Pulmonary artery endothelial cell (primary cell): ENCODE data around the gene HDGFL3. TPM values are rescaled to one million over a fixed set of nuclear protein-coding genes. Genes with fewer than 3 reads are reported as not detected.
"Not testable (repeated sequence)": the region's sequence is repeated elsewhere in the genome, so short reads cannot be mapped to it uniquely, and the experiment has no call there.

Source experiments
- DNase-seq: peaks from one replicate; pipeline ENCODE4 v3.0.0-alpha.2; 2011; ENCODE audit warnings: low read depth, low spot score
- total RNA-seq: library from RNA; depleted of rRNA; stranded (reverse); fragments of >200 nt; gene quantifications from 2 replicates; pipeline ENCODE4 v1.2.3, GENCODE V29; 2014

HDGFL3 gene
- 86.5 and 88.7 TPM in 2 replicates for total RNA-seq

- no peak for DNase-seq
These were observed at the start of gene HDGFL3 for GRCh38 chr15:83207660-83208366. TSS of gene HDGFL3 (minus strand) at chr15:83207823. CDS start at chr15:83207414, 409 bp downstream.

DNA sequence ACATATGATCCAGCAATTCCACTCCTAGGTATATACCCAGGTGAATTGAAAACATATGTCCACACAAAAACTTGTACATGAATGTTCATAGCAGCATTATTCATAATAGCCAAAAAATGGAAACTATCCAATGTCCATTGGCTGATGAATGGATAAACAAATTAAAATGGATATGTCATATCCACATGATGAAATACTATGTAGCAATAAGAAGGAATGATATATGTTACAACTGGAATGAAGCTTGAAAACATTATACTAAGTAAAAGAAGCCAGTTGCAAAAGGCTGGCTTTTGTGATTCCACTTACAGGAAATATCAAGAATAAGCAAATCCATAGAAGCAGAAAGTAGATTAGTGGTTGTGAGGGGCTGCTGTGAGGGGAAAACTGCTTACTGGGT, 43.2 kb upstream of the HDGFL3 start:
- DNase-seq, result no peak

- DNase-seq, result no peak
These were observed 41.4 kb upstream of the HDGFL3 start for GRCh38 chr15:83249030-83249343.

DNA sequence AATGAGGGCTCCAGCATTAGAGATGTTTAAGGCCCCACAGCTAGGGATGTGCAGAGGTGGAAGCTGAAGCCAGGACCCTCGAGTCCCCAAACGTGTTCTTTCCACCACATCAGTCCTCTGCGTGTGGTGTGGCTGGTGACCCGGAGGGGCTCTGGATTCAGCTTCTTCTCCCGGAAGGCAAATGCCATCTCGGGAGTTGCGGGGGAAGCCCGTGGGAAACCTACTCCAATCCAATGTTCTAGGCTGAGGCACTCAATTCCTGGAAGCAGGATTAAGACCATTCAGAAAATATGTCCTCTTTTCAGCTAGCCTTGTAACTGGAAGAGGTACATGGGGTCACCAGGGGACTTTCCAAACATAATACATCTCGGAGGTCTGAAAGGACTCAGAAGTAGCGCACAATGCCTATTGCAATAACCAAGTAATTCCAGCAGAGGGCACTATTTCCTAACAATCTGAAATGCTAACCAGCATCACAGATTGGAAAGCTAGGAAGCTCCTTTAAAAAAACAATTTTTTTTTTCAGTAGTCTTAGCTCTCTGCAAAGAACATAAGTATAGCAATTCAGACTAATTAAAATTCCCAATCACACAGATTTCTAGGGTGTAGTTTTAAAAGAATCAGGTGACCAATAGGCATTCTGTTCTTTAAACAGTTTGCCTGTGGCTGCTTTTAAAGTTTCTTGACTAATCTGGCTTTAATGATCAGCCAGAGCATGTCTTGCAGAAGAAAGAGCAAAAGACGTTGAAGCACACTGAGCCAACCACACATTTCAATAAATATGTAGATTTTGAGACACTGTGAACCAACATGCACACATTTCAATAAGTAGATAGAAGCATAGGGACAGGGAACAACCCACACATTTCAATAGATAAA, 40.8 kb upstream of the HDGFL3 start:
- peak; percentile 24 for DNase-seq

- no peak for DNase-seq
These were observed 36.0 kb upstream of the HDGFL3 start for GRCh38 chr15:83243634-83244033.

- DNase-seq, result no peak
These were observed 22.6 kb upstream of the HDGFL3 start for GRCh38 chr15:83230242-83230641.

- DNase-seq, result no peak
These were observed 17.8 kb upstream of the HDGFL3 start for GRCh38 chr15:83225449-83225848.

- DNase-seq, result not testable (repeated sequence)
These were observed 14.2 kb upstream of the HDGFL3 start for GRCh38 chr15:83221781-83222180.

- DNase-seq, result no peak
These were observed 11.4 kb upstream of the HDGFL3 start for GRCh38 chr15:83219026-83219425.

GRCh38 chr15:83215306-83215705, 7.7 kb upstream of the HDGFL3 start:
- no peak for DNase-seq

GRCh38 chr15:83210619-83211018, 3.0 kb upstream of the HDGFL3 start:
- no peak for DNase-seq

DNA sequence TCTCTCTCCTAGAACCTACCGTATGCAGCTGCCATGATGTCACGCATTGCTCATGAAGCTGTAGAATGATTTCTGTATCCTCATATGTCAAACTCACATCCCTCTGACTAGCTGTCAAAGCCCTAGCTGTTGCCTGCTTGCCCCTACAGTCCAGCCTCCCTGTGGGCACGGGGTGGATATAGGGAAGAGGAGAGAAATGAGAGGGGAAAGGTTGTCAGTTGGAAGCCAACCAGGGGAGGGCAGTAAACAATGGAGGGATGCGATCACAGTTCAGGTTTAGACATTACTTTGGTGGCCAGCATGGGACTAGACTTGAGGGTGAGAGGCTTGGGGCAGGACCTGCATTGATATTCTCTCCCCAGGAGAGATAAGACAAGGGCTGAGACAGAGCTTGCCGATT, 1.7 kb upstream of the HDGFL3 start:
- DNase-seq, result no peak

DNA sequence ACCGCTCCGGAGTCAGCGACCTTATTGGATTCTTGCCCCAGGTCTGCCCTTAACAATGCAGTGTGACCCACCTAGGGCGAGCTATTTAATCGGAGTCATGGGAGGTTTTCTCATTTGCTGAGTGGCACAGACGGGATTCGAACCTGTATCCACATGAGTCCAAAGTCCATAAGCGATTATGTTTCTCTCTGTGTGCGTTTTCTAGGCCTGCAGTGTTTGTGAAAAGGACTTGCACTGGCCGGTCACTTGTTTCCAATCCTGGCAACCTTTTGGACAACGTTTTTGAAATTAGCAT, 691 bp upstream of the HDGFL3 start:
- no peak for DNase-seq

- DNase-seq, result no peak
These were observed 489 bp downstream of the HDGFL3 start for GRCh38 chr15:83207009-83207659.

GRCh38 chr15:83206526-83207008, 1.1 kb downstream of the HDGFL3 start:
- no peak for DNase-seq

GRCh38 chr15:83205725-83206324, 1.8 kb downstream of the HDGFL3 start:
- DNase-seq, result peak; percentile 67

GRCh38 chr15:83204697-83205096, 2.9 kb downstream of the HDGFL3 start:
- DNase-seq, result no peak

DNA sequence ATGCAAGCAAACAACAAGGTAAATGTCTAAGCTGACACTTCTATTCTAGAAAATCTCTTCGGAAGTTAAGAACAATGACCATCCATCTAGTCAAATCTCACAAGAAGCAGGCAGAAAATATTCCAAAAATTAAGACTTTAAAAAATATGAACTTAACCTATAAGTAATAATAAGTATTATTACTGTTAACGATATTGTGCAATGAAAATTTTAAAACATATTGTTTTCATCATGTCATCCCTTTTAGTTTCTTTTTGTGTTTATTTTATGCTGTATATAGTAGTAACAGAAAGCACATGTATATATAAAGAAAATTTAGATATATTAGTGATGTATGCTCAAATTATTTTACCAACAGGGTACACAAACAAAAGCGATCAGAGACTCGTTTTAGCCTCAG, 4.1 kb downstream of the HDGFL3 start:
- no peak for DNase-seq

GRCh38 chr15:83200589-83200988, 7.0 kb downstream of the HDGFL3 start:
- DNase-seq, result no peak

DNA sequence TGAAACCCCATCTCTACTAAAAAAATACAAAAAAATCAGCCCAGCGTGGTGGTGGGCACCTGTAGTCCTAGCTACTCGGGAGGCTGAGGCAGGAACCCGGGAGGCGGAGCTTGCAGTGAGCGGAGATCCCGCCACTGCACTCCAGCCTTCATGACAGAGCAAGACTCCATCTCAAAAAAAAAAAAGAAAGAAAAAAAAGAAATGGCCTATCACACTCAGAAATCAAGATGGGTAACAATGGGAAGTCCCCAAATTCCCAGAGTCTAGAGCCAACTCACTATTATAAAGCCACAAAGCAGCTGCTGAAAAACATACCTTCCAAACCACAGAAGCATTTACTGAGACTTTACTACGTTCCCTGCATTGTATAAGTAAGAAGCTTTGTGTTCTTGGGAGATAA, 7.5 kb downstream of the HDGFL3 start:
- no peak for DNase-seq

- DNase-seq, result no peak
These were observed 8.3 kb downstream of the HDGFL3 start for GRCh38 chr15:83199288-83199687.

DNA sequence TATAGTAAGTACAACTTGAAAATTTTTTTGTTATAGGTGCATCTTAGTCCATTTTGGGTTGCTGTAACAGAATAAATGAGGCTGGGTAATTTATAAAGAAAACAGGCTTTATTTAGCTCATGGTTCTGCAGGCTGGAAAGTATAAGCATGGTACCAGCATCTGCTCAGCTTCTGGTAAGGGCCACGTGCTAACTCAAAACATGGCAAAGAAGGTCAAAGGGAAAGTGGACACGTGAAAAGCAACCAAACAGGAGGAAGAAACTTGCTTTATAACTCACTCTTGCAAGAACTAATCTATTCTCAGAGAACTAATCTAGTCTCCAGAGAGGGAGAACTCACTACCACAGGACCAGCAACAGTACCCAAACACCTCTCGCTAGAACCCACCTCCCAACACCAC, 9.1 kb downstream of the HDGFL3 start:
- DNase-seq, result no peak
